Parathyroid adenoma (tissue), 2 donors: ENCODE measurements around the gene CEP70.

Source experiments
- H2AFZ ChIP-seq: fragments of 300-600 bp; sonication (generic); one replicate; pipeline ENCODE4 v1.7.0; 2017; ENCODE audit warnings: antibody characterized with exemption, mild to moderate bottlenecking
- H3K27ac ChIP-seq: fragments of 300-600 bp; sonication (generic); one replicate; pipeline ENCODE4 v1.7.0; 2017
- H3K27me3 ChIP-seq: fragments of 300-600 bp; sonication (generic); one replicate; pipeline ENCODE4 v1.7.0; 2017; ENCODE audit warnings: low read length; ENCODE audit not compliant: control insufficient read depth, insufficient read depth
- H3K36me3 ChIP-seq: fragments of 300-600 bp; sonication (generic); one replicate; pipeline ENCODE4 v1.7.0; 2017; ENCODE audit warnings: low read length; ENCODE audit not compliant: control insufficient read depth, insufficient read depth
- H3K4me1 ChIP-seq: fragments of 300-600 bp; sonication (generic); one replicate; pipeline ENCODE4 v1.7.0; 2017; ENCODE audit warnings: control low read depth
- H3K4me2 ChIP-seq: fragments of 300-600 bp; sonication (generic); one replicate; pipeline ENCODE4 v1.7.0; 2017; ENCODE audit warnings: low read length
- H3K4me3 ChIP-seq: fragments of 300-600 bp; sonication (generic); one replicate; pipeline ENCODE4 v1.7.0; 2017; ENCODE audit warnings: low read depth, low read length
- H3K79me2 ChIP-seq: fragments of 300-600 bp; sonication (generic); one replicate; pipeline ENCODE4 v1.7.0; 2017; ENCODE audit warnings: control low read depth
- H3K9ac ChIP-seq: fragments of 300-600 bp; sonication (generic); one replicate; pipeline ENCODE4 v1.7.0; 2017; ENCODE audit warnings: mild to moderate bottlenecking
- H3K9me3 ChIP-seq: fragments of 300-600 bp; sonication (generic); one replicate; pipeline ENCODE4 v1.7.0; 2017; ENCODE audit warnings: low read length; ENCODE audit not compliant: control insufficient read depth
- TF ChIP-seq, protein P1 (sequence below): fragments of 300-600 bp; sonication (generic); IDR thresholded peaks from one replicate; pipeline ENCODE4 v1.7.0; 2017; ENCODE audit warnings: antibody characterized with exemption, mild to moderate bottlenecking
- donor health status: primary hyperparathyroidism.

The CEP70 gene

DNA sequence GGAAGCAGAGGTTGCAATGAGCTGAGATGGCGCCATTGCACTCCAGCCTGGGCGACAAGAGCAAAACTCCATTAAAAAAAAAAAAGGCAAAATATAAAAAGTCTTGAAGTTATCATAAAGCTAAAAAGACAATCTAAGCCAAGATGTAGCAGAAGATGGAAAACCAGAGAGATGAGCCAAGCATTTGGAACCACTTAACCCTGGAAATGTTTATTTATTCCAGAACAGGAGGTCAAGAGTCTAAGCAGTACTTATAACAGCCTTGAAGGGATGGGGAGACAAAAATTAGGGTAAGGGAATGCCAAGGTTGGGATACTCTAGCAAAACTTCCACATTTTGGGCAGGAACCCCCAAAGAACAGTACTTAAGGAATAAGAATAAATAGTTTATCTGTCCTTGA, 44.6 kb upstream of the CEP70 start:
- Histone ChIP-seq H3K27me3 (no peaks in the 10 kb centered on the region), H3K36me3 (no peaks in the 10 kb centered on the region), H3K9ac (no peak overlapping the region), H3K27ac (no peak overlapping the region), H3K79me2 (no peaks in the 10 kb centered on the region), H3K9me3 (no peaks in the 10 kb centered on the region), H2AFZ (no peak overlapping the region), H3K4me2 (no peak overlapping the region), H3K4me3 (no peak overlapping the region), H3K4me1 (no peaks in the 10 kb centered on the region)
- TF ChIP-seq, protein P1, sequence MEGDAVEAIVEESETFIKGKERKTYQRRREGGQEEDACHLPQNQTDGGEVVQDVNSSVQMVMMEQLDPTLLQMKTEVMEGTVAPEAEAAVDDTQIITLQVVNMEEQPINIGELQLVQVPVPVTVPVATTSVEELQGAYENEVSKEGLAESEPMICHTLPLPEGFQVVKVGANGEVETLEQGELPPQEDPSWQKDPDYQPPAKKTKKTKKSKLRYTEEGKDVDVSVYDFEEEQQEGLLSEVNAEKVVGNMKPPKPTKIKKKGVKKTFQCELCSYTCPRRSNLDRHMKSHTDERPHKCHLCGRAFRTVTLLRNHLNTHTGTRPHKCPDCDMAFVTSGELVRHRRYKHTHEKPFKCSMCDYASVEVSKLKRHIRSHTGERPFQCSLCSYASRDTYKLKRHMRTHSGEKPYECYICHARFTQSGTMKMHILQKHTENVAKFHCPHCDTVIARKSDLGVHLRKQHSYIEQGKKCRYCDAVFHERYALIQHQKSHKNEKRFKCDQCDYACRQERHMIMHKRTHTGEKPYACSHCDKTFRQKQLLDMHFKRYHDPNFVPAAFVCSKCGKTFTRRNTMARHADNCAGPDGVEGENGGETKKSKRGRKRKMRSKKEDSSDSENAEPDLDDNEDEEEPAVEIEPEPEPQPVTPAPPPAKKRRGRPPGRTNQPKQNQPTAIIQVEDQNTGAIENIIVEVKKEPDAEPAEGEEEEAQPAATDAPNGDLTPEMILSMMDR, result no peak

DNA sequence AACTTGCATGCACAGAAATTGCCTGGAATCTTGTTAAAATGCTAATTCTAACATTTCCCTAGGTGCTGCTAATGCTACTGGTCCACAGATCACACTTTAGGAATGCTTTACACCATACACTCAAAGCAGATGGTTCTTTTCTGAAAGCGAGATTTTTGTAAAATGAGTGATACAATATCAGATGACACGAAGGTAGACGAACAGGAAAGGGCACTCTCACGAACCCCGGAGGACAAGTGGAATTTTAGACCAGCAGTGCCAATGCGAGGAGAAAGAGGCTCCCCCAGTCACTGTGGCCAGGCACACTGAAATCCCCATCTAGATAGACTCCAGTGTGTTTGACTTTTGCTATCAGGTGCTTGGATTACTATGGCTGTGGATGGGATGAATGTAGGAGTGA, 35.5 kb upstream of the CEP70 start:
- Histone ChIP-seq H3K9ac (no peak overlapping the region), H3K27ac (no peak overlapping the region), H2AFZ (no peak overlapping the region), H3K4me3 (no peak overlapping the region), H3K79me2 (peaks cover 3% of the 10 kb centered on the region), H3K27me3 (no peaks in the 10 kb centered on the region), H3K9me3 (no peaks in the 10 kb centered on the region), H3K36me3 (no peaks in the 10 kb centered on the region), H3K4me2 (no peak overlapping the region), H3K4me1 (no peaks in the 10 kb centered on the region)
- TF ChIP-seq, protein P1, result no peak

DNA sequence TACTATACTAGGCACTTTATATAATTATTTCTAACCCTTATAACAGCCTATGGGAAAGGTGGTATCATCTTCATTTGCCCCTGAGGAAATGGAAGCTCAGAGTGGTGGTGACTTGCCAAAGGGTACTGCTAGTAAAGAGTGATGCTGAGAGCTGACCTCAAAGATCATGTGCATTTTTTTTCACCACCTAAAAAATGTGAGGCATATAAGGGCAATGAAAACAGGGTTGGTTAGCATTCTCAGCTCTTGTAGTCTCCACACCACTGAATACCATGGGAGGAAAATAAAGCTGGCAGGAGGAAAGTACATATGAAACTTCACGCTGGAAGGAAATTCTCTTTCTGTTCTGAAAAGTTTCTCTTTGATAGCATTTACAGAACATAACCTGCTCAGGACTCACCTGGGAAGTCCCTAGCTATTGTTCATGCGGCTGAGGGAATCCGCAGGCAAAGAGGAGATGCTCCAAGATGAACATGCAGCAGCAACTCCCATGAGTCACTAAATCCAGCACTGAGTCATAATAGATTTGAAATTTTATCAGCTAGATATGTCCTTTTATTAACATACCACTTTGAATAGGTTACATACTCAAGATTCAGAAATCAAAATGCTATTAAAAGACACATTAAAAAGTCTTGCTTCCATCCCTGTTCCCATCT, 31.8 kb upstream of the CEP70 start:
- no peak overlapping the region for H3K27ac ChIP-seq
- no peaks in the 10 kb centered on the region for H3K9me3 ChIP-seq
- H3K4me3 ChIP-seq, result no peak overlapping the region
- TF ChIP-seq, protein P1, result no peak
- H3K4me2 ChIP-seq, result no peak overlapping the region
- no peaks in the 10 kb centered on the region for H3K27me3 ChIP-seq
- H3K4me1 ChIP-seq, result no peaks in the 10 kb centered on the region
- no peak overlapping the region for H2AFZ ChIP-seq
- peaks cover 3% of the 10 kb centered on the region for H3K79me2 ChIP-seq
- no peaks in the 10 kb centered on the region for H3K36me3 ChIP-seq
- no peak overlapping the region for H3K9ac ChIP-seq

DNA sequence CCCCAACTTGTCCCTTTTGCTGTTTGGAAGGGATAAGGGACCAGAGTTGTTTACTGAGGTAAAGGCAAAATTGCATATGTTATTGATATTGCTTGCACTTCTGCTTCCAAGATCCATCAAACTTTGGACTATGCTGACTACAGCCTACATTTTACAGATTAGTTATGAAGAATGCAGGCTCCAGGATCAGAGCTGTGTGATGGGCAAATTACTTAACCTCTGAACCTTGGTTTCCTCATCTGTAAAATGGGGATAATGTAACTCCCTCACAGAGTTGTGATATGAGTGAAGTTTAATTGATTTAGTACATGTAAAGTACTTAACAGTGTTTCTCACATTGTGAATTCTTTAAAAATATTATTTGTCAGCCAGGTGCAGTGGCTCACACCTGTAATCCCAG, 30.5 kb upstream of the CEP70 start:
- Histone ChIP-seq H3K4me1 (no peaks in the 10 kb centered on the region), H3K27me3 (no peaks in the 10 kb centered on the region), H3K4me3 (no peak overlapping the region), H3K9me3 (no peaks in the 10 kb centered on the region), H3K79me2 (peaks cover 3% of the 10 kb centered on the region), H3K4me2 (no peak overlapping the region), H3K9ac (no peak overlapping the region), H2AFZ (no peak overlapping the region), H3K36me3 (no peaks in the 10 kb centered on the region), H3K27ac (no peak overlapping the region)
- TF ChIP-seq, protein P1, result no peak

DNA sequence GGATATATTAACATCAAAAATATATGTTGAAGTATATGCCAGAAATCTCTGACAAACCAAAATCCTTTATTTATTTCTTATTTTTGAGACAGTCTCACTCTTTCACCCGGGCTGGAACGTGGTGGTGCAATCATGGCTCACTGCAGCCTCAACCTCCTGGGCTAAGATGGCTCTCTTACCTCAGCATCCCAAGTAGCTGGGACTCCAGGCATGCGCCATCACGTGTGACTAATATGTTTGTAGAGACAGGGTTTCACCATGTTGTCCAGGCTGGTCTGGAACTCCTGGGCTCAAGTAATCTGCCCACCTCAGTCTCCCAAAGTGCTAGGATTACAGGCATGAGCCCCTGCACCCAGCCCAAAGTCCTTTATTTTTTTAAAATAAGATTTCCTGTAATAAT, 26.4 kb upstream of the CEP70 start:
- Histone ChIP-seq H3K9me3 (no peaks in the 10 kb centered on the region), H3K4me1 (no peaks in the 10 kb centered on the region), H3K27ac (no peak overlapping the region), H3K27me3 (no peaks in the 10 kb centered on the region), H3K4me2 (no peak overlapping the region), H3K4me3 (no peak overlapping the region), H3K79me2 (no peaks in the 10 kb centered on the region), H2AFZ (no peak overlapping the region), H3K36me3 (no peaks in the 10 kb centered on the region), H3K9ac (no peak overlapping the region)
- TF ChIP-seq, protein P1, result no peak
